Fibroblast of mammary gland (primary cell): ENCODE results near the gene FAM90A26.
"Not testable (repeated sequence)": the region's sequence is repeated elsewhere in the genome, so short reads cannot be mapped to it uniquely, and the experiment has no call there.

Experiments used
- DNase-seq: peaks from one replicate; pipeline ENCODE4 v3.0.0-alpha.2; 2010; ENCODE audit warnings: low read depth
- H3K4me3 ChIP-seq: 2 replicates; pipeline ENCODE4 v1.5.1; 2011; ENCODE audit warnings: low read depth, mild to moderate bottlenecking, low read length, moderate library complexity; ENCODE audit not compliant: control insufficient read depth
- TF ChIP-seq, protein P1 (sequence below): conservative IDR thresholded peaks from 2 replicates; pipeline ENCODE4 v1.5.1; 2011; ENCODE audit warnings: low read depth, low read length, inconsistent platforms; ENCODE audit not compliant: control insufficient read depth, insufficient read depth

Gene FAM90A26

DNA sequence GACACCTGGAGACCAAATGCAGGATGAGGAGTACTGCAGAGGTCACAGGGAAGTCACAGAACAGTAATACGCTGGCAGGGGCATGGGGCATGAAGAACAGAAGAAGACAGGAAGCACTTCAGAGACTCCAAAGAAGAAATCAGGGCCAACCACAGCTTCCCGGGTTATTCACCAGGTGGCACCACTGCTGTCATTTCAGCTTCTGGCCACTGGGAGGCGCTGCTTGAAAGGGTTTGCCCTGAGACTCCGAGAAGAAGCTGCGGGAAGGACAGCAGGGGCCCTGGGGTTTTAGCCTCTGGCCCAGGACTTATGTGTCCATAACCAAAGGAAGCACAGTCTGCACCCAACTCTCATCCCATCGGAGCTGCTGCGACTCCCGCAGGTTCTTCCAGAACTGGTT is 4.2 kb upstream of the FAM90A26 start:
- peak; percentile 28 for DNase-seq
- TF ChIP-seq, protein P1, sequence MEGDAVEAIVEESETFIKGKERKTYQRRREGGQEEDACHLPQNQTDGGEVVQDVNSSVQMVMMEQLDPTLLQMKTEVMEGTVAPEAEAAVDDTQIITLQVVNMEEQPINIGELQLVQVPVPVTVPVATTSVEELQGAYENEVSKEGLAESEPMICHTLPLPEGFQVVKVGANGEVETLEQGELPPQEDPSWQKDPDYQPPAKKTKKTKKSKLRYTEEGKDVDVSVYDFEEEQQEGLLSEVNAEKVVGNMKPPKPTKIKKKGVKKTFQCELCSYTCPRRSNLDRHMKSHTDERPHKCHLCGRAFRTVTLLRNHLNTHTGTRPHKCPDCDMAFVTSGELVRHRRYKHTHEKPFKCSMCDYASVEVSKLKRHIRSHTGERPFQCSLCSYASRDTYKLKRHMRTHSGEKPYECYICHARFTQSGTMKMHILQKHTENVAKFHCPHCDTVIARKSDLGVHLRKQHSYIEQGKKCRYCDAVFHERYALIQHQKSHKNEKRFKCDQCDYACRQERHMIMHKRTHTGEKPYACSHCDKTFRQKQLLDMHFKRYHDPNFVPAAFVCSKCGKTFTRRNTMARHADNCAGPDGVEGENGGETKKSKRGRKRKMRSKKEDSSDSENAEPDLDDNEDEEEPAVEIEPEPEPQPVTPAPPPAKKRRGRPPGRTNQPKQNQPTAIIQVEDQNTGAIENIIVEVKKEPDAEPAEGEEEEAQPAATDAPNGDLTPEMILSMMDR = peak; percentile 44
- not testable (repeated sequence) for H3K4me3 ChIP-seq

DNA sequence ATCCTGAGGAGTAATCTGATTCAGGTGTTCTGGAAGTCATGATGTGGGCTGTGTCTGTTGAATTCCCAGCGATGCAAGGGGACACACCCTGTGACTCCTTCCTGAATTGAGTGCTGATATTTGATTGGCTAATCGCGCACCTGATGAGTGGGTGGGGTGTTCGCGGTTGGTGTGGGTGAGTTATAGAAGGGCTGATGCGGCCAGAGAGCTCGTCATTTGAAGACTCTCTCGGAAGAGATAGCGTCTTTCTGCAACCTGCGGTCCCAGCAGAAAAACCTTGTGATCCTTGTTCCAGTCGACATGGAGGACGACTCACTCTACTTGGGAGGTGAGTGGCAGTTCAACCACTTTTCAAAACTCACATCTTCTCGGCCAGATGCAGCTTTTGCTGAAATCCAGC is 40.1 kb downstream of the FAM90A26 start, which contains the start of gene USP17L10:
USP17L10 (plus strand) TSS at position 301 of the 400 bp plus-strand sequence; CDS start at position 301, 0 bp downstream.
- not testable (repeated sequence) for H3K4me3 ChIP-seq, DNase-seq

GRCh38 chr4:9214701-9215100 is 44.5 kb downstream of the FAM90A26 start:
- DNase-seq, H3K4me3 ChIP-seq: not testable (repeated sequence)

- DNase-seq = not testable (repeated sequence)
Observed at GRCh38 chr4:9215105-9215504, 44.9 kb downstream of the FAM90A26 start, which contains the start of gene USP17L11. USP17L11 (plus strand) TSS chr4:9215405; CDS start chr4:9215405, 0 bp downstream.

DNA sequence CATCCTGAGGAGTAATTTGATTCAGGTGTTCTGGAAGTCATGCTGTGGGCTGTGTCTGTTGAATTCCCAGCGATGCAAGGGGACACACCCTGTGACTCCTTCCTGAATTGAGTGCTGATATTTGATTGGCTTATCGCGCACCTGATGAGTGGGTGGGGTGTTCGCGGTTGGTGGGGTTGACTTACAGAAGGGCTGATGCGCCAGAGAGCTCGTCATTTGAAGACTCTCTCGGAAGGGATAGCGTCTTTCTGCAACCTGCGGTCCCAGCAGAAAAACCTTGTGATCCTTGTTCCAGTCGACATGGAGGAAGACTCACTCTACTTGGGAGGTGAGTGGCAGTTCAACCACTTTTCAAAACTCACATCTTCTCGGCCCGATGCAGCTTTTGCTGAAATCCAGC is 49.6 kb downstream of the FAM90A26 start, which contains the start of gene USP17L12:
USP17L12 (plus strand) TSS at position 301 of the 400 bp plus-strand sequence; CDS start at position 301, 0 bp downstream.
- H3K4me3 ChIP-seq, DNase-seq: not testable (repeated sequence)

More at GRCh38 chr4:9215105-9215504, 44.9 kb downstream of the FAM90A26 start, which contains the start of gene USP17L11:
- H3K4me3 ChIP-seq = not testable (repeated sequence)

- H3K4me3 ChIP-seq, DNase-seq: not testable (repeated sequence)
Observed at GRCh38 chr4:9224596-9224995, 54.4 kb downstream of the FAM90A26 start, which contains the start of gene USP17L13. USP17L13 (plus strand) TSS chr4:9224896; CDS start chr4:9224896, 0 bp downstream.
